T-helper 1 cell (primary cell): ENCODE data around the gene SHC4.

Source experiments
- DNase-seq, 5 donors: peaks; one replicate each; pipeline ENCODE4 v3.0.0-alpha.2; 2012 to 2020

The SHC4 gene

DNA sequence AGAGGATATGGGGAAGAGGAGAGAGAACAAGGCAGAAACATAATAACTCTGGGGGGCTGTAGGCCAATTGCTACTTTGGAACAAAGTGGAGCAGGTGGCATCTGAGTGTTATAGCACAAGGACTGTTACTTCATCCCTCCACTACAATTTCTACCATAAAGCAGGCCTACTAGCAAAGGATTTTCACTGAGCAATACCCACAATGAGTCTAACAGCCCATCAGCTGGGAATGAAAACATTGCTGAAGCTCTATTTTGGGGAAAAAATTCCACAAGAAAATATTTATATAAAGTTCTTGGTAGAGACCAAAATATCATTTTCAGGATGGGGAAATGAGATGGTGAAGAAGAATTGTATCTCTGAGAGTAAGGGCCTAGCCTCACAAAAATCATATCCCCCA is 3.6 kb upstream of the SHC4 start:
- no peak for DNase-seq

DNA sequence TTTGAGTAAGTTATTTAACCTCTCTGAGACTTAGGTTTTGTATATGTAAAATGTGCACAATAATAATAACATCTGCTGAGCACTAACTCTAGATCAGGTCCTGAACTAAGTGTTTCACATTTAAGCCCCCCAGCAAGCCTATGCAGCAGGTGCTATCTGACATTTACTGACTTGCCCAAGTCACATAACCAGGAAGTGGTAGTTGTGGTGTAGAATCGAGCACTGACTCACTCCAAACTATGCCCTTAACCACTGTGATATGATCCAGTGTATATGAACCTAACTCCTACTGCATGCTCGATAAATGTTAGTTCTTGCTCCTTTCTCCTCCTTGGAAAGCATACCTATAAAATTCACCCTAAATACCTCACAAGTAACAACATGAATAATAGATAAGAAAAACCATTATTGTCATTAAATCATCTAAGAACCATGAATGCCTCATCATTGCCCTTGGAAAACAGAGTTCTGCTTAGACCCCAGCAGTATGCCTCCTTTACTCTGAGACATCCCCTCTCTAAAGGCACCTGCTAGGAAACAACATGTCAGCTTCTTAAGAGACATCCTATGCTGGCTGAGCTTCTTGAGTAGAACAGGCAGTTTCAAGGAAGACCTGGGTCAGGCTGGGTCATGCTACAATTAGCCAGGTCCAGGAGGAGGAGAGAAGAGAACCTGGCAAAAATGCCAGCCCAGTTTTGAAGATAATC is 3.0 kb upstream of the SHC4 start:
- DNase-seq, result peak in 1 of 5 donors; percentile 82

DNA sequence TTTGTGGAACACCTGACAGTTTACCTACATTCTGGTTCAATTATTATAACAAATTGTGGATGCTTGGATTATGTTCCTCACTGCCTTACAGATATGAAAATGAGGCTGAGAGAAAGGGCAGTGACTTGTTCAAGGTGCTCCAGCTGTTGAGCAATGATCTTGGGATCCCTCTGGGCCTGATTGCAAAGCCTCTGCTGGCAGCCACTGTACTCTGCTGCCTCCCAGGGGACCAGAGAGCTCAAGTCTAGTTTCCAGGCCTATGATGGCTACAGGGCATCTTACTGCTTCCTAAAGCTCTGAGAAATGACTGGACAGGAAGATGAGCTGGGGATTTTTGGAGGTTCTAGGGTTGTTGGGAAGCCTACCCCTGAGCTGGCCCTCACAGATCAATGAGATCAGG is 2.3 kb upstream of the SHC4 start:
- DNase-seq, result peak in 1 of 5 donors; percentile 39

DNA sequence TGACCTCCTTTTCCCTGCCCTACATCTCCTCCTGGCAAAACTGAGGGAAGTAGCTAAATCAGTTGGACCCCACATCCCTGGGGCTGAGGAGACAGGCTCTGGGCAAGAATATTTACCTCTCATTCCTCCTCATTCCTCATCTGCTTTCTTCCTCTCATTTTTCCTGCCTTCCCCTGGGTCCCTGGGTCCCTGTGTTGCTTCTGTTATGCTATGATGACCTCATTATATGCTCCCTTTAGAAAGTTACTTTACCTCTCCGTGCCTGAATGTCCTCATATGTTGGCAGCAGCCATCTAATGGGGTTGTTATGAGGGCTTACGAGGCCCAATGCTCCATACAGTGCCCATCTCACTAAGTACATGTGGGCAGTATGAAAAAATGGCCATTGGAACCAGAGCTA is 1.2 kb upstream of the SHC4 start:
- no peak for DNase-seq

DNA sequence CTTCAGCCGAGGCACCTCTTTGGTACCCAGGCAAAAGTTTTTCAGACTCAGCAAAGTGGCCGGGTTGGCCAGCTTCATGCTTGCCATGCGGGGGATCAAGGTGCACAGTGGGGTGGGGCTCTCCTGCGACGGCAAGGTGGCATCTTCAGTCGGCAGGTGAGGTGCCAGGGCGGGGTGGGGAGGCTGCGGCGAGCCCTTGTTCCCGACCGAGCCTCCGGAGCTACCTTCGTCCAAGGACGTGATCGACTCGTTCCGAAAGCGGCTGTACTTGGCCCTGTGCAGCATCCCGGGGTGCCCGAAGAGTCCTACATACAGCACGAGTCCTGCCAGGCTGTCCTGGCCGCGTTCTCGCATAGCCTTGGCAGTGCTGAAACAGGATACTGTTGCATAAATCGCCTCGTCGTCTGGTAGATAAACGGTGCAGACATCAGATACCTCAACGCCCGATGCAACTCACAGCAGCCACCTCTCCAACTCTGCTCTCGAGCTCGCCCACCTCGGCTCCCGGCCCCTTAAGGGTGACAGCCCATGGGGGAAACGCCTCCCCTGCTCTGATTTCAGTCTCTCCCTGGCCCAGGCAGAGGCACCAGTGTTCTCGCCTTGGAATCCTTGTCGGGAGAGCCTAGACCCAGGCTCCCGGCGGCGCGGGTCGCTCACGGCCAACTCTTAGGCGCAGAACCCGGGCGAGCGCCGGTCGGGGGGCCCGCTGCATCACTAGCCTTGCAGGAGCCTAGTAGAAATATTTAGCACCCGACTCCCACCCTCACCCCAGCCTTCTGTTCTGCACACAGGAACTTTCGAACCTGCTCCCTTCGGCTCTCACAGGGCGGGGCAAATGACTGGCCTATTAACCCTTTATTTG is 826 bp downstream of the SHC4 start:
- peak in 1 of 5 donors; percentile 22 for DNase-seq

DNA sequence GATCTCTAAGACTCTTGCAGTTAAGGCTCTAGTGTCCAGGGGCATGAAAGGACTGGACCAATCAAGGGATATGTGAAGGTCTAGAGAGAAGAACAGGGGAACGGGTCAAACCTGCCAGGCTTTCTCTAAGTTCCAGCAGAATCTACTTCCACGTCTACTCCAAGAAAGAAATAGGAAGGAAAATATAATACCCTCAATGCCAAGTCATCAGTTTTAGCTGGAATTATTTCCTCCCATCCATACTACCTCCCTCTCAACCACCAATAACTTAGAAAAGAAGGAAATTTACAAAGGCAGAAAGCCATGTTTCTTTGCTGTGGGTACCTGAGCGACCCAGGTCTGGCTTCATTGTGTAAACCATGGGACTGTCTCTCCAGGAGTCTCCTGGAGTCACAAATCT is 7.8 kb downstream of the SHC4 start:
- no peak for DNase-seq

DNA sequence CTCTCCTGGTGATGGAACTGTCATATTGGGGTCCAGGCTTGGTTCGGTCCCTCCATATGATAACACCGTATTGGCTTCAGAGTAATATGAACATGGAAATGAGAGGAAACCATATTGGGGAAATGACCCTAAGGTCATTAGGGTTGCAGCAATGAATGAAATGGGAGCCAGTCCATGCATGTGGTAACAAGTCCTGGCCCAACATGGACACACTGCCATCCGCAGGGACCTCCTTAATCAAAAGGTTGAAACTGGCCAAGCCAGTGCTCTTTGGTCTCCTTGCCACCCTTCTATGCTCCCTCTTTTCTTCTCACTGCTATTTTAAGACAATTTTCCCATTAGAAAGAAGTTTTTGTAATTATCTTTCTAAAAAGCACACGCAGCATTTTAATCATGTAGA is 8.3 kb downstream of the SHC4 start:
- no peak for DNase-seq

DNA sequence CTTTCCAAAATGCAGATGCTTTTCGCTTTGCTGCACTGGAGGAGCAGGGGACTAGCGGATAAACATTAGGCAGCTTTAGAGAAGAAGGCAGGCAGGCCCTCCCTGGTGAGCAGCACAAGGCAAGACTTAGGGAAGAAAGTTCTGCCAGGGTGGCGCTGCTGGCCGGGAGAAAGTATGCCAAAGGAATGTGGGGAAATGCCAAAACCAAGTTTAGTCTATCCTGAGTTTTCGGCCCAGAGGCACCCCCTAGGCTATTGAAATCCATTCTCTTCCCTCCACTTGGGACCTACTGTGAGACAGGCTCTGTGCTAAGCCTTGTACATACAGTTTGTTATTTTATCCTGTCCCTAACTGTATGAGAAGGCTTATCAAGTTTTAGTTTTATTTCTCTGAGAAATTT is 9.2 kb downstream of the SHC4 start:
- DNase-seq, result no peak

DNA sequence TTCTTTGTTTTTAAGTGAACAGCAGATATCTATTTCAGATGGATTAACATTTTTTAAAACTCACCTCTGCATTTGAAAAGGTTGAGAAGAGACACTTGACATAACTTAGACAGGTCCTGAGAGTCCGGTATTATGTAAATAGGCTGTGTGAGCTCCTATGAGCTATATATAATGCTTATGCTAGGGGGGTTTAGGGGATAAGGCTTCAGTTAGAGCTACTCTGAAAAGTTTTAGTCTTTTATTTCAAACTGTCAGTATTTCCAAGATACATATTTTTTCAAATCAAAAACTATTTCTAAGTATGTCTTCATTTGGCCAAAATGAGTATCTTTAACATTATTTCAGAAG is 16.9 kb downstream of the SHC4 start:
- no peak for DNase-seq

DNA sequence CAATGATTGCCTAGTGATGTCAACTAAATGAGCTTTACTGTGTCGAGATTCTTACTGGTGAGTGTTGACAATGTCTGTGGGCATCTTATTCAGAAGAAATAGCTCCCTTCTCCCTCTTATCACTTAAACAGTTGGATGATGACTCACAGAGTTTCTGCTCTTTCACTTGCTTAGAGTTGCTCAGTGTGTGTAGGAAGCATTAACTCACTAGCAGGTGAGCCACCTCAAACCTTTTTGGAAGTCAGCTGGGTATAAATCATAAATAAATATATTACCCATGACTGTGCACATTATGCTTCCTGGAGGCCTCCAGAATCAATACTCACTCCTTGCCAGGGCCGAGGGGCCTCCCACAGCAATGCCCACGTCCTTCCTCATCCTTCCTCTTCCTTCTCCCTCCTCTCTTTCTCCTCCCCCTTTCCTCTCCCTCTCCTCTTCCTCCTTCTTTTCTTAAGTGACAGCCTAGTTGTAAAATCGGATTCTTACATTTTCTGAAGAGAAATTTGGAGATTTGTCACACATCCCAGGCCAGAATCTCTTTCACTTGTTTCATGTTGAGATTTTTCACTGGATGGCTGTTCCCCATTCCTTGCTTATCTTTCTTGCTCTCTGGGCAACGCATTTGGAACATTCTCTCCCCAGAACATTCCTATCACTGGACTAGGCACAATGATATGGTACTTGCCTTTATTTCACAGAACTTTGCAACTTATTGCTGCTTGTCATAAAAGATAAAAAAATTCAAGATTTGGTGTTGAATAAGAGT is 17.5 kb downstream of the SHC4 start:
- DNase-seq, result peak in 1 of 5 donors; percentile 18

DNA sequence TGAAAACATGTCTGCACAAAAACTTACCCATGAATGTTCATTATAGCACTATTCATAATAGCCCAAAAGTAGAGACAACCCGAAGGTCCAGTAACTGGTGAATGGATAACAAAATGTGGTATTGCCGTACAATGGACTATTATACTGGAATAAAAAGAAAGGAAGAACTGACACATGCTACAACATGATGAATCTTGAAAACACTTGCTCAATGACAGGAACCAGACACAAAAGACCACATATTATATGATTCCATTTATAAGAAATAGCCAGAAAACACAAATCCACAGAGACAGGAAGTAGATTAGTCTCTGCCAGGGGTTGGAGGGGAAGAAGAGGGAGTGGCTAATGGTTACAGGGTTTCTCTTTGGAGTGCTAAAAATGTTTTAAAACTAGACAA is 18.3 kb downstream of the SHC4 start:
- DNase-seq, result no peak

DNA sequence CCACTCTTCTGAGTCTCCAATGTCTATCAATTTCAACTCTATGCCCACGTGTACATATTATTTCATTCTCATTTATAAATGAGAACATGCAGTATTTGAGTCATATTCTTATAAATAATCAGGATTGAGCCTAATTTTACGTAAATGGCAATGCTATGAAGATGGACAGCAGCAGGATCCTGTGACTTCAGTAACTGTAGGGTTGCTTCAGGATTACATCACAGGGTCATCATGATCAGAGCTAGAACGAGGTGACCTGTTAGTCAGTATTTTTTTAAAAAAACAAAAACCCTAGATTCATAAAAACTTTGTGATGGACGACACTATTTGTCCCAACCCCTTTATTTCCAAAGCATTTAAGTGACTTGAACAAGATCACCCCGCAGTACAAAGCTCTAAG is 21.8 kb downstream of the SHC4 start:
- no peak for DNase-seq

DNA sequence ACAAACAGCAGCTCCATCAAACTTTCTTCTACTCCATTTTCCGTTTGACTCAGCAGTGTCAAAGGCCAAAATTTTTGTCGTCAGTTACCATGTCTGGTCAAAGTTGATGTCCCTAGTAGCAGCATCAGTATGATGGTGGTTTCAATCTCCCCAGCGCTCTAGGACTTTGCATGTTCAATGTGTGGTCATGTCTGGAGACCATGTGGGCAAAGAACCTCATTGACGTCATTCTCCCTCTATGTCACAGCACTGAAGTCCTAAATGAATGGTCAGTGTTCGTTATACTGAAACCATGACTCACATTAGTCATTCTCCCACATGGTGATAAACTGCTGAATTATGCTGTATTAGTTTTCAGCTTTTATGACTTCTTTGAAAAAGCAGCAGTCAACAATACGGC is 23.2 kb downstream of the SHC4 start:
- peak in 1 of 5 donors; percentile 83 for DNase-seq

DNA sequence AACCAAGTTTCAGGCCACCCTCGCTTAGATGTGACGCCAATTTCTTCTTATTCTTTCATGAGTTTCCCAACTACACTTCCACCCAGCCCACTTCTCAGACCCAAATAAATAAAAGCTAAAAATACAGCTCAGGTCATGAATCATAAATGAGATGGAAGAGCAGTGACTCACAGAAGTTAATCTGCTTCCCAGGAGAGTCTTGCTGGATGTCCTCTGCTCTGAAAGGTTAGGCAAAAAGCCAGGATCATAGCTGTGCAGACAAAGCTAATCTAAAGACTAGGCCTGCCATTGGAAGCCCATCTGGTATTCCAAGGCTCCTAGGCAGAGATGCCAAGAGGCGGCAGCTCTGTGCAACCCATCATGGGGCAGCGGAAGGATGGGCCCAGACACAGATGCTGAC is 24.1 kb downstream of the SHC4 start:
- no peak for DNase-seq

DNA sequence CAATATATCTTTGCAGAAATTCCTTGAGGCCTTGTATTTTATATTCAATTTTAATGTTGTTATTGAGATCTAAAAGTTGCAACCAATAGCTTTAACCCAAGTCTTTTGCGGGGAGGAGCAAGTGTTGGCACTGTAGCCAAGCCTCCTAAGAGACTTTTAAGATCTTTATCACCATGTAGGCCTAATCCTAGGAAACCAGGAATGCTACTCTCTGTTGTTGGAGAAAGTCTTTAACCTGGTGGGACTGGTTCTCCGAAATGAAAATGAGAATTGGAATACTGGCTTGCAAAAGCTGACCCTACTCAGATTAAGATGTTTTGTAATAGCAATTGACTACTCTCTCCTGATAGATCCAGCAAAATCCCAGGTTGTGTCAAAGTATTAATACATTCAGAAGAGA is 25.8 kb downstream of the SHC4 start:
- DNase-seq, result no peak

DNA sequence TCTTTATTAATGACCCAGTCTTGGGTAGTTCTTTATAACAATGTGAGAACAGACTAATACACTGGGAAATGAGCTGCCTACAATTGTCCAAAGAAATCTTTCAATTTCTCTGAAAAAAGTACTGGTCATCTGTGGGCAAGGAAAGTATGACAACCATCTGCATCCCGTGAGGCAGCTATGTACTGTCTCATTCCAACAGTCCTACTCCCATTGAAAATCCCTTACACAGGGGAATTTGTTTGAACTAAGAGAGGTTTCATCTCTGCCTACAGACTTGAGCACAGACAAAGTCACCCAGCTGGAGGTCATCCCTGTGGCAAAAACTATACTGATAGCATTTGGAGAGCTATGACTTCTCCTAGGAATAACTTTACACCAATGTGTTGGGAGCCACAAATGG is 27.1 kb downstream of the SHC4 start:
- no peak for DNase-seq

DNA sequence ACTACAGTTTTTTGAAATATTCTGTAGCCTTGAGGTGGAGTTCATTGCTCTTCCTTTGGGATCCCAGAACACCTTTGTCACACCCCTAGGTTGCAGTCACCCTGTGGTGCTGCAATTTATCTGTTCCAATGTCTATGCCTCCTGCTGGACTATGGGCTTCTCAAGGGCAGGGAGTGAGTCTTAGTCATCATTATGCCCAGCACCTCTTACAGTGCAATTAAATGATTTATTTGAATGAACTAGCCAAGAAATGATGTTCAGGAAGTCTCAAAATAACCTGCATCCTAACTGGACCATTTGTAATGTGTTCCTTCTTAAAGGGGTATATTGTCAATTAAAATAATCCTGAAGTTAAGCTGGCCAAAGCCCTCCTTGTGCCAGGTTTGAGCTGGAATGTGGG is 28.5 kb downstream of the SHC4 start:
- no peak for DNase-seq

DNA sequence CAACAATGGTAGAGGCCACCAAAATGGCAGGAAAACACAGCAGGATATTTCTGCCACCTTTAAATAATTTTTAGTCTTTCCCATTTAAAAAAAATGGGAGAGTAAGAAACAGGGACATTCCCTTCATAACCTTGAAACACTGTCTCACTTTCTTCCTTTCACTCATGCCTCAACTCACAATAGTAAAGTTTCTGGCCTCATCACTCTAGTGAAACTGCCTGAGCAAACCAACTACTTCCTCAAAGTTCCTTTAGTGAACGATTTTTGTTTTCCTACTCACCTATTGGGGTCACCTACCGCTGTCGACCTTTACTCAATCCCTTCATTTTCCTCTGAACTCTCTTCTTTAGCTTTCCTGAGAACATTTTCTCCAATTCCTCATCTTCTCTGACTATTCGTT is 33.0 kb downstream of the SHC4 start:
- DNase-seq, result no peak

DNA sequence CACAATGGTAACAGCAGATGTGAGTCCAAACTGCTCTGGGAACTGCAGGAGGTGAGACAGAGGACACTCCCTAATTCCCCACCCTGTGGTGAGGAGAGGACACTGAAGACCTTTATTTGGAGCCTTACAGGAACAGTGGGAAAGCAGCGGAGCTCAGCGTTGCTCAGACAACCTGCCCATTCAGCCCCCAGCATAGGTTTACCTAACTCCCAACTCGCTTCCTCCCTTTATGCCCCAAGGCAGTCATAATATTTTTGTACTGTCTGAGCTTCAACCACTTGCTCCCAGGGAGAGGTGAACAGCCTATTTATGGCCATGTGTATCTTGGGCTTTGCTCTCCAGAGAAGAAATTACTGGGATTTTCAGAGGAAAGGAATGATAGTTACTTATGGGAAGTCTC is 34.1 kb downstream of the SHC4 start:
- no peak for DNase-seq

DNA sequence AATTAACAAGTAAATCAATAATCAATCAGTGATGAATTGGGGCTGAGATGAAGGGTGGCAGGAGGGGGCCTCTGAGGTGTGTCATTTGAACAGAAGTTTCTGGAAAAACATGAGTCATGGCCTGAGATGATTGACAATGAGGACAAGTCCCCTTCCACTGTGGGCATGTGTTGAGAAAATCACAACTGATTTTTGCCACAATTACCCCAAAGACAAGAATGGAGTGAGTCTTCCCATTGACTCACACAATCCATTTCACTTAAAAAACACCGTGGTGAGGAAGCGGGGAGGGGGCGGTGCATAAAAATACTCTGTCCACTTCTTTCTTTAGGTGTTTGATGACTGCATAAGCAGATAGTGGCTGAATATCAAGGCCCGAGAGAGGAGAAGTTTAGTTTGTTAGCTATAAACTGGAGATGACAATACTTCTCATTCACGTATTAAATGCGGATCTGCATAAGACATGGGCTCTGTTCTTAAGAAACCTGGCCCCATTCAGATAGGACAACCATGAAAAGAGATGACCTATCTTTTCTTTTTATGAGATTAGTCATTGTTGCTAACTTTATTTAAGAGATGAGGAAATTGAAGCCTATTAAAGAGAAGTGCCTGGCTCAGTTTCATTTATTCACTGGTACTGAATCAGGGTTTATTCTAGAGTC is 34.7 kb downstream of the SHC4 start:
- peak in 1 of 5 donors; percentile 44 for DNase-seq

DNA sequence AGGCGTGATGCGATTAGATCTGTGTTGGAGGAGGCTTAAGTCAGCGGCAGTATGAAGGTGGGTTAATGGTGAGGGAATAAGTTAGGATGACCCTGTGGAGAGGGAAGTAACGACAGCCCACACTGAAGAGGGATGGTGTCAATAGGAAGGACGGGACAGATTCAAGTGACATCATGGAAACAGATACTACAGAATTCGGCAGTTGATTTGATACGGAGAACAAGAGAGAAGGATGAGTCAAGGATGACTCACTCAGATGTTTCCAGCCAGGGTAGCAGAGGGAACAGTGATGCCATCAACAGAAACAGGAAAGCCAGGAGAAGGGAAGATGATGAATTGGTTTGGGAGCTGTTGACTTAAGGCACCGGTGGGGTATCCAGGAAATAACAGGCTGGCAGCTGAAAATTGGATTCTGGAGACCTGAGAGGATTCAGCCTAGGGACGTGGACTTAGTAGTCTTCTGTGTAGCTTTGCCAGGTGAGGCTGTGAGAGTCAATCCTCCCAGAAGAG is 38.0 kb downstream of the SHC4 start:
- DNase-seq, result peak in 1 of 5 donors; percentile 49

DNA sequence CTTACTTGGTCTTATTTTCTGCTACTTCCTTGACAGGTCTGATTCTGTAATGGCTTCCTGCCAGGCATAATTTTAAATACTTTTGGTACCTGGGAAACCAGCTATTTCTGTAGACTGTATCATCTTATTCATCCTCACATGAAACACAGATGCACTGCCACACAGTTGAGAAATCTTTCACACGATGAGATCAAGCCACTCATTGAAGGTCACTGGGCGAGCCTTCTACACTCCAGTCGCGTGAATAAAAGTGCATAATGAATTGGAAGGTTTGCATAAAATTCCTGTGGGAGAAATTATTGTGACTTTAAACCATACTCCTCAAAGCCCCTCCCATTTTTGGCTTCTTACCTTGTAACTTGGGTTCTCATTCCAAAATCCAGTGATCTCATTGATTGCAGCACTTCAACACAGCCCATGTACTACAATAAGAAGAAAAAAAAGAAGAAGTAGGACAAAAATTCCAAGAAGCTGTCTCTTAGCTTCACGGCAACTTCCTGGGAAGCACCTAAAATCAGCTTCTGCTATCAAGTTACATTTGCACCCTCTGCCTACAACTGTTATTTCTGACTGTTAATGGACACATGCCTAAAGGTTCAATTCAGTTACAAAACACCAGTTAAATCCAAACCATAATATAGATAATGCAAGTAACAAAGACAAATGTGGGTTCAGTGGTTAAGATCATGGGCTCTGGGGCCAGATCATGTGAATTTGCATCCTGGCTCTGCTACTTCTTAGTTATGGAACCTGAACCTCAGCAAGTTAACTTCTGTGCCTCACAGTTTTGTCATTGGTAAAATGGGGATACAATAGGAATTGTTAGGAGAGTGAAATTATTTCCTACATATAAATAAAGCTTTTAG is 39.0 kb downstream of the SHC4 start:
- peak in 1 of 5 donors; percentile 15 for DNase-seq
